Fibroblast of lung (primary cell): ENCODE data around the gene CDC16. TPM values are rescaled to one million over a fixed set of nuclear protein-coding genes. Genes with fewer than 3 reads are reported as not detected.

Source experiments
- DNase-seq, 2 donors: peaks; one replicate each; pipeline versions ENCODE4 v3.0.0 to v3.0.0-alpha.2; 2010; ENCODE audit warnings: low read depth in 2 of 2
- H2AFZ ChIP-seq: 2 replicates; pipeline ENCODE4 v1.5.1; 2012; ENCODE audit warnings: low read length, control low read depth, inconsistent platforms
- H3K27ac ChIP-seq: 2 replicates; pipeline ENCODE4 v1.5.1; 2011; ENCODE audit warnings: low read length, control low read depth; ENCODE audit not compliant: insufficient read depth
- H3K27me3 ChIP-seq: 2 replicates; pipeline ENCODE4 v1.5.1; 2011; ENCODE audit warnings: mild to moderate bottlenecking, low read length; ENCODE audit not compliant: control insufficient read depth, insufficient read depth
- H3K36me3 ChIP-seq: 2 replicates; pipeline ENCODE4 v1.5.1; 2011; ENCODE audit warnings: low read length; ENCODE audit not compliant: control insufficient read depth, insufficient read depth
- H3K4me1 ChIP-seq: 2 replicates; pipeline ENCODE4 v1.5.1; 2011; ENCODE audit warnings: low read length; ENCODE audit not compliant: control insufficient read depth, insufficient read depth; ENCODE audit errors: extremely low read depth
- H3K4me2 ChIP-seq: 2 replicates; pipeline ENCODE4 v1.5.1; 2011; ENCODE audit warnings: low read length, control low read depth; ENCODE audit not compliant: insufficient read depth; ENCODE audit errors: extremely low read depth
- H3K4me3 ChIP-seq, 4 experiments: fragments of 200-600 bp in 1 of 4; sonication (generic) in 1 of 4; replicated peaks in 1 of 4; 2 replicates each; pipeline ENCODE4 v1.5.1; 2011 to 2016; ENCODE audit warnings: low read length in 4 of 4, low read depth in 3 of 4, mild to moderate bottlenecking in 3 of 4, control low read depth in 2 of 4, inconsistent platforms in 1 of 4, mixed read lengths in 1 of 4; ENCODE audit not compliant: insufficient read depth in 1 of 4; ENCODE audit errors: control extremely low read depth in 1 of 4
- H3K79me2 ChIP-seq: 2 replicates; pipeline ENCODE4 v1.5.1; 2012; ENCODE audit warnings: mild to moderate bottlenecking, low read length, inconsistent platforms; ENCODE audit not compliant: control insufficient read depth, insufficient read depth
- H3K9ac ChIP-seq: 2 replicates; pipeline ENCODE4 v1.5.1; 2011; ENCODE audit warnings: mild to moderate bottlenecking, low read length, control low read depth; ENCODE audit not compliant: insufficient read depth
- H3K9me3 ChIP-seq: 2 replicates; pipeline ENCODE4 v1.5.1; 2012; ENCODE audit warnings: low read depth, low read length; ENCODE audit not compliant: control insufficient read depth, insufficient read depth
- H4K20me1 ChIP-seq: 2 replicates; pipeline ENCODE4 v1.5.1; 2011; ENCODE audit warnings: low read length; ENCODE audit not compliant: control insufficient read depth, insufficient read depth; ENCODE audit errors: extremely low read depth
- EZH2 ChIP-seq: IDR thresholded peaks from 2 replicates; pipeline ENCODE4 v1.5.1; 2012; ENCODE audit warnings: low read length, control low read depth, mild to moderate bottlenecking; ENCODE audit errors: missing control alignments
- polyA plus RNA-seq, 2 donors: library from polyadenylated mRNA; depleted of rRNA in 1 of 2; stranded (reverse) in 1 of 2; unstranded in 1 of 2; fragments of >200 nt; gene quantifications; 2 replicates each; pipeline ENCODE4 v1.2.1, GENCODE V29; 2011 to 2012; ENCODE audit warnings: missing spikeins in 1 of 2
- total RNA-seq: library from RNA; depleted of rRNA; stranded (reverse); fragments of >200 nt; gene quantifications from 2 replicates; pipeline ENCODE4 v1.2.1, GENCODE V29; 2014
- TF ChIP-seq, protein P1 (sequence below), 2 donors: IDR thresholded peaks in 1 of 2; conservative IDR thresholded peaks in 1 of 2; 1 replicate in 1 of 2; 2 replicates in 1 of 2; pipeline ENCODE4 v1.5.1; 2011 to 2012; ENCODE audit warnings: low read length in 2 of 2, control low read depth in 1 of 2, inconsistent platforms in 1 of 2, low read depth in 1 of 2, mild to moderate bottlenecking in 1 of 2

The CDC16 gene
- total and polyA plus RNA-seq, 2 donors (not counting 1 experiment from before 2014, with no cell fraction given): 52.2 to 101 TPM

DNA sequence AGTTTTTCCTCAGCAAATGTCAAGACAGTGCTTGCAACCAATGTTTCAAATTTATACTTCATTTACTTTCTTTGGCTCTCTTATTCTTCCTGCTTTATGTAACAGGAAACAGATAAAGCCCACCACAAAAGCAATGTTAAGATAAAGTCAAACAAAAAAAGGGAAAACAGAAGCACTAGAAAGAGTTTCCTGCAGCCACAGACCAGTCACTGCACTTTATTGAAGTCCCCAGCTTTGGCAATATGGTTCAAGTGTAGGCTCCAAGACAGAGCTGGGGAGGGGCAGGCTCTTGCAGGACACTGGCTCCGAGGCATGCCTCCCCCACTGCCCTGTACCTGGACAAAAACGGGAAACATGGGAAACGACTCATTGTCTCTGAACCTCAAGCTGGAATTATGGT, 15.3 kb upstream of the CDC16 start:
- TF ChIP-seq, protein P1, sequence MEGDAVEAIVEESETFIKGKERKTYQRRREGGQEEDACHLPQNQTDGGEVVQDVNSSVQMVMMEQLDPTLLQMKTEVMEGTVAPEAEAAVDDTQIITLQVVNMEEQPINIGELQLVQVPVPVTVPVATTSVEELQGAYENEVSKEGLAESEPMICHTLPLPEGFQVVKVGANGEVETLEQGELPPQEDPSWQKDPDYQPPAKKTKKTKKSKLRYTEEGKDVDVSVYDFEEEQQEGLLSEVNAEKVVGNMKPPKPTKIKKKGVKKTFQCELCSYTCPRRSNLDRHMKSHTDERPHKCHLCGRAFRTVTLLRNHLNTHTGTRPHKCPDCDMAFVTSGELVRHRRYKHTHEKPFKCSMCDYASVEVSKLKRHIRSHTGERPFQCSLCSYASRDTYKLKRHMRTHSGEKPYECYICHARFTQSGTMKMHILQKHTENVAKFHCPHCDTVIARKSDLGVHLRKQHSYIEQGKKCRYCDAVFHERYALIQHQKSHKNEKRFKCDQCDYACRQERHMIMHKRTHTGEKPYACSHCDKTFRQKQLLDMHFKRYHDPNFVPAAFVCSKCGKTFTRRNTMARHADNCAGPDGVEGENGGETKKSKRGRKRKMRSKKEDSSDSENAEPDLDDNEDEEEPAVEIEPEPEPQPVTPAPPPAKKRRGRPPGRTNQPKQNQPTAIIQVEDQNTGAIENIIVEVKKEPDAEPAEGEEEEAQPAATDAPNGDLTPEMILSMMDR (conservative IDR thresholded peaks at IDR 0.05 in 1 of 2, IDR thresholded peaks at IDR 0.05 in 1 of 2; ENCODE audit: low read depth in 1 of 2, low read length in 2 of 2): no peak
- TF ChIP-seq EZH2: no peak
- Histone ChIP-seq H2AFZ (no peak overlapping the region), H3K4me1 (no peaks in the 10 kb centered on the region), H3K4me3 (no peak overlapping the region), H4K20me1 (no peaks in the 10 kb centered on the region), H3K79me2 (no peaks in the 10 kb centered on the region), H3K27ac (no peak overlapping the region), H3K27me3 (no peaks in the 10 kb centered on the region), H3K4me2 (no peak overlapping the region), H3K9ac (no peak overlapping the region), H3K9me3 (no peaks in the 10 kb centered on the region), H3K36me3 (no peaks in the 10 kb centered on the region)
- DNase-seq: no peak

- Histone ChIP-seq H2AFZ (no peak overlapping the region), H3K4me1 (no peaks in the 10 kb centered on the region), H4K20me1 (no peaks in the 10 kb centered on the region), H3K9ac (no peak overlapping the region), H3K4me3 (no peak overlapping the region), H3K36me3 (no peaks in the 10 kb centered on the region), H3K79me2 (no peaks in the 10 kb centered on the region), H3K9me3 (no peaks in the 10 kb centered on the region), H3K4me2 (no peak overlapping the region), H3K27me3 (no peaks in the 10 kb centered on the region), H3K27ac (no peak overlapping the region)
- DNase-seq: peak; percentile 14 to 39
- TF ChIP-seq EZH2: no peak
- TF ChIP-seq, protein P1 (conservative IDR thresholded peaks at IDR 0.05 in 1 of 2, IDR thresholded peaks at IDR 0.05 in 1 of 2; ENCODE audit: low read depth in 1 of 2, low read length in 2 of 2): no peak
Measured at GRCh38 chr13:114222461-114222968, 12.2 kb upstream of the CDC16 start.

- no peak overlapping the region for H3K9ac ChIP-seq
- no peak for DNase-seq
- H2AFZ ChIP-seq: no peak overlapping the region
- H3K4me3 ChIP-seq: no peak overlapping the region
- H3K4me1 ChIP-seq: no peaks in the 10 kb centered on the region
- no peak overlapping the region for H3K4me2 ChIP-seq
- no peaks in the 10 kb centered on the region for H3K27me3 ChIP-seq
- H3K27ac ChIP-seq: no peak overlapping the region
- no peaks in the 10 kb centered on the region for H3K79me2 ChIP-seq
- no peaks in the 10 kb centered on the region for H4K20me1 ChIP-seq
- H3K36me3 ChIP-seq: no peaks in the 10 kb centered on the region
- H3K9me3 ChIP-seq: no peaks in the 10 kb centered on the region
- TF ChIP-seq, protein P1 (conservative IDR thresholded peaks at IDR 0.05 in 1 of 2, IDR thresholded peaks at IDR 0.05 in 1 of 2; ENCODE audit: low read depth in 1 of 2, low read length in 2 of 2): no peak
- TF ChIP-seq EZH2: no peak
Measured at GRCh38 chr13:114224201-114224600, 10.5 kb upstream of the CDC16 start.
